ENCODE data around the gene WDR53.

- peak; percentile 49 for TF ChIP-seq CTCF (IDR thresholded peaks at IDR 0.05; ENCODE audit: low read depth, low read length, missing input control)
- no peak for TF ChIP-seq REST (IDR thresholded peaks at IDR 0.05)
- TF ChIP-seq ATF3 (IDR thresholded peaks at IDR 0.05): no peak
These were observed 39.6 kb downstream of the WDR53 start for GRCh38 chr3:196528639-196529233.

Measured in liver (tissue), 3 donors.